ENCODE results near the gene SCN1B. TPM values are rescaled to one million over a fixed set of nuclear protein-coding genes. Genes with fewer than 3 reads are reported as not detected.

Gene SCN1B
- total RNA-seq, 1 donor from 2014 or later: 8.6 TPM

- DNase-seq (ENCODE audit: extremely low spot score in 2 of 2): no peak
- no peaks in the 10 kb centered on the region for H3K9me3 ChIP-seq
- H3K4me1 ChIP-seq: peaks cover 14% of the 10 kb centered on the region
- TF ChIP-seq, protein P1, sequence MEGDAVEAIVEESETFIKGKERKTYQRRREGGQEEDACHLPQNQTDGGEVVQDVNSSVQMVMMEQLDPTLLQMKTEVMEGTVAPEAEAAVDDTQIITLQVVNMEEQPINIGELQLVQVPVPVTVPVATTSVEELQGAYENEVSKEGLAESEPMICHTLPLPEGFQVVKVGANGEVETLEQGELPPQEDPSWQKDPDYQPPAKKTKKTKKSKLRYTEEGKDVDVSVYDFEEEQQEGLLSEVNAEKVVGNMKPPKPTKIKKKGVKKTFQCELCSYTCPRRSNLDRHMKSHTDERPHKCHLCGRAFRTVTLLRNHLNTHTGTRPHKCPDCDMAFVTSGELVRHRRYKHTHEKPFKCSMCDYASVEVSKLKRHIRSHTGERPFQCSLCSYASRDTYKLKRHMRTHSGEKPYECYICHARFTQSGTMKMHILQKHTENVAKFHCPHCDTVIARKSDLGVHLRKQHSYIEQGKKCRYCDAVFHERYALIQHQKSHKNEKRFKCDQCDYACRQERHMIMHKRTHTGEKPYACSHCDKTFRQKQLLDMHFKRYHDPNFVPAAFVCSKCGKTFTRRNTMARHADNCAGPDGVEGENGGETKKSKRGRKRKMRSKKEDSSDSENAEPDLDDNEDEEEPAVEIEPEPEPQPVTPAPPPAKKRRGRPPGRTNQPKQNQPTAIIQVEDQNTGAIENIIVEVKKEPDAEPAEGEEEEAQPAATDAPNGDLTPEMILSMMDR (IDR thresholded peaks at IDR 0.05): no peak
- no peak for TF ChIP-seq POLR2A (IDR thresholded peaks at IDR 0.05)
- no peak for TF ChIP-seq POLR2AphosphoS5 (IDR thresholded peaks at IDR 0.05; ENCODE audit: insufficient read depth in 1 of 2, low read depth in 1 of 2)
- intact Hi-C loops (cut with DNase I): no loop called here
- peak overlapping the region; percentile 47 to 86 for H3K4me3 ChIP-seq
- no peaks in the 10 kb centered on the region for H3K27me3 ChIP-seq
- peak overlapping the region; percentile 56 for H3K27ac ChIP-seq
- no peaks in the 10 kb centered on the region for H3K36me3 ChIP-seq
Observed at GRCh38 chr19:35029737-35030256, 473 bp upstream of the SCN1B start.

DNA sequence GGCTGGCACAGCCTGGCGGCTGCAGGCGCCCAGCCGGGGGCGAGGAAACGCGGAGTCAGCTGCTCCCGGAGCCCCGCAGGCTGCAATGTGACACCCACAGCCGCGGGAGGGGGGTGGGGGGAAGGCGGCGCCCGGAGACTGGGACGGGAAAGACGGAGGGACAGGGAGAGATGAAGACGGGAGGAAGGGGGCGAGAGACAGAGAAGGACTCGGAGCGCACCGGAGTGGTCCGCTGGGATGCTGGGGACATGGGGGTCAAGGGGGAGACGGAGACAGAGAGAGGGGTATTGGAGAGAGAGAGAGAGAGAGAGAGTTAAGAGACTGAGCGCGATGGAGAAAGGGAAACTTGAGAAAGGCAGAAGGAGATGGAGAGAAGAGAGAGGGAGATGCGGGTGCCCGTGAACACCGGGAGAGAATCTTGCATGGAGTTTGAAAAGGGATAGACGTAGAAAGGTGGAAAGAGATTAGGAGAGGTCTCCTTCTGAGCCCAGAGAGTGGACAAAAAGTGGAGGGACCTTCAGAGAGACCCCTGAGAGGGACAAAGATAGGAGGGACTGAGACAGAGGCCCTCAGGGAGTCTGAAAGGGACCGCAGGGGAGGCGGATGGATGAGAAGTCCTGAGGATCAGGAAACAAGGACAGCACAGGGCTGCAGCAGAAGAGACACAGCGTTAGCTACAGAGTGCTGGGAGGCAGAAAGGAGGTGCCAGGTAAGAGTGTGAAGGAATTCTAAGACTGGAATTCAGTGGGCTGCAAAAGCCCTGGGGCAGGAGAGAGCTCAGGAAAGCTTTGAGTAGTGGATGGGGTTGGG, 1.0 kb downstream of the SCN1B start:
- Histone ChIP-seq H3K4me1 (peaks cover 14% of the 10 kb centered on the region), H3K27me3 (no peaks in the 10 kb centered on the region), H3K9me3 (no peaks in the 10 kb centered on the region), H3K4me3 (peak overlapping the region; percentile 47 to 86), H3K36me3 (no peaks in the 10 kb centered on the region), H3K27ac (peak overlapping the region; percentile 35)
- no peak for DNase-seq (ENCODE audit: extremely low spot score in 2 of 2)
- intact Hi-C loops (cut with DNase I): no loop called here
- TF ChIP-seq, protein P1 (IDR thresholded peaks at IDR 0.05): no peak
- peak in 1 of 2 donors; percentile 35 for TF ChIP-seq POLR2AphosphoS5 (IDR thresholded peaks at IDR 0.05; ENCODE audit: insufficient read depth in 1 of 2, low read depth in 1 of 2)

- Histone ChIP-seq H3K4me3 (no peak overlapping the region), H3K27me3 (no peaks in the 10 kb centered on the region), H3K4me1 (peaks cover 14% of the 10 kb centered on the region), H3K9me3 (no peaks in the 10 kb centered on the region), H3K27ac (no peak overlapping the region), H3K36me3 (no peaks in the 10 kb centered on the region)
- TF ChIP-seq POLR2AphosphoS5 (IDR thresholded peaks at IDR 0.05; ENCODE audit: insufficient read depth in 1 of 2, low read depth in 1 of 2) (no peak), POLR2A (IDR thresholded peaks at IDR 0.05) (no peak)
- TF ChIP-seq, protein P1 (IDR thresholded peaks at IDR 0.05): no peak
- DNase-seq (ENCODE audit: extremely low spot score in 2 of 2): no peak
- intact Hi-C loops (cut with DNase I): no loop called here
Observed at GRCh38 chr19:35032356-35032865, 2.1 kb downstream of the SCN1B start.

DNA sequence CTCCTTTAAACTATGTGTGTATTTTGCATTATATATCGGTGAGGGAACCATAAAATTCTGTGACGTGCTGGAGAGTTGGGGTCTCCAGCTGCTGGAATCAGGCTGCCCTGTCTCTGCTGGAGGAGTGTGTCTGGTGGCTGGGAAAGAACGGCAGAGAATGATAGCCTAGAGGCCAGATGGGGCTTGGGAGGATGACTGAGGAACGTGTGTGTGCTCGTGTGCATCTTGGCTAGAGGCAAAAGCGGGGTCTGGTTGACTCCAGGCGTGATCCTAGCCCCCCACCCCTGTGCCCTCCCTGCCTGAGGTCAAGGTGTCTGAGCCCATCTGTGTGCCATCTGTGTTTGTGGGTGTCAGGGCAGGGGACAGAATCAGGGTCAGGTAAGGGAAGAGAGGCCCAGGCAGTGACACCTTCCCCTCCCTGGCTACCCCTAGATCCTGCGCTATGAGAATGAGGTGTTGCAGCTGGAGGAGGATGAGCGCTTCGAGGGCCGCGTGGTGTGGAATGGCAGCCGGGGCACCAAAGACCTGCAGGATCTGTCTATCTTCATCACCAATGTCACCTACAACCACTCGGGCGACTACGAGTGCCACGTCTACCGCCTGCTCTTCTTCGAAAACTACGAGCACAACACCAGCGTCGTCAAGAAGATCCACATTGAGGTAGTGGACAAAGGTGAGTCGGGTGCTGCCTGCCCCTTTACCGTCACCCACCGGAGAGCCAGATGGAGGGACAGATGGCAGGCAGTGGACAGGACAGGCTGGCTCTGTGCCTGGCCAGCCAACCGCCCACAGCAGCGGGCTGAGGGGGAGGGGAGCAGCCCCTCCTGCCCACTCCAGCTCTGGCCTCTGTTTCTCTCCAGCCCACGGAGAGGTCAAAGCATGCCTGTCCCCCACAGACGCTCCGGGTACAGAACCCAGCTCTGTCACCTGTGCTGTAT, 3.1 kb downstream of the SCN1B start:
- Histone ChIP-seq H3K27me3 (no peaks in the 10 kb centered on the region), H3K27ac (no peak overlapping the region), H3K4me3 (no peak overlapping the region), H3K36me3 (no peaks in the 10 kb centered on the region), H3K9me3 (no peaks in the 10 kb centered on the region), H3K4me1 (peaks cover 14% of the 10 kb centered on the region)
- intact Hi-C loops (cut with DNase I): no loop called here
- TF ChIP-seq POLR2A (IDR thresholded peaks at IDR 0.05) (no peak), POLR2AphosphoS5 (IDR thresholded peaks at IDR 0.05; ENCODE audit: insufficient read depth in 1 of 2, low read depth in 1 of 2) (no peak)
- TF ChIP-seq, protein P1 (IDR thresholded peaks at IDR 0.05): no peak
- DNase-seq (ENCODE audit: extremely low spot score in 2 of 2): no peak
